Stimulated activated CD8-positive, alpha-beta memory T cell treated with anti-CD3 and anti-CD28 coated beads, Interleukin-12 subunit alpha, Interleukin-12 subunit beta, amount 100 ng/mL, for 4 hours (primary cell): ENCODE measurements around the gene TLE1.

Experiments used
- DNase-seq: peaks from one replicate; pipeline ENCODE4 v3.0.0-alpha.2; 2020; ENCODE audit warnings: low read depth

Gene TLE1

DNA sequence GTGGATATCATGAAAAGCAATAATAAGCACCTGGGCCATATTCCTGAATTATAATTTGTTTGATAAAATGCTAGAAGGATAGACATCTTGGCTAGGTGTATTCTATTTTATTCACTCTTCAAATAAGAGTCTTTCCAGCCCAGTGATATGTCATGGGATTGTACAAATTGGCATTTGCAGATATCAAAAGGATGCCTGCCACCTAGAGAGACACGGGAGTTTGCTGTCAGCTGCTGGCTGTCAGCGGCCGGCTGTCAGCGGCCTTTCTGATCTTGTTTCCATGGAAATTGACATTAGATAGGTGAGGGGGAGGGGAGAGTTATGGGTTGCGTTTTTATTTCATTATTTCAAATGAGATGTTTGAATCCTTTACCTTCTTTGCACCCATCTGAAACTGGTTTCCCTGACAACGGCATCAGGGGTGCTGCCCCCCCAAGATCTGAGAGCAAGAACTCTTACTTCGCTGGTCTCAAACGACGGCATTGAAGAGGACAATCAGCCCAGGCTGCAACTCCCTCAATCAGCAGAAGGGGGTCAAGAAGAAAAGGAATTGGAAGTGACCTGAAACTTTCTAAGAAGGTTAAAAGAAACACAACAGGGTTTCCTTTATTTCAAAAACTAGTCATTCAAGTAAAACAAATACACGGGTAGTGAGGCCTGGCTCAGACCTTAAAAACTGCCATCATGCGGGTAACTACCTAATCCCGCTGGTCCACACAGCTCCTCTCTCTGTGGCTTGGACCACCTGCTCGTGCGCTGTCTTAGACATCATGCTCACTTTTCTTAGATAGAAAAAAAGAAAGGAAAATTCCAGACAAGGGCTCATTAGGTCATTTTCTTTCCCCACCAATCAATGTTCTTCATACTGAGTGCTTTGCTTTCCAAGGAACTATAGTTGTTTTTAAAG, 115.7 kb downstream of the TLE1 start:
- DNase-seq: no peak

DNA sequence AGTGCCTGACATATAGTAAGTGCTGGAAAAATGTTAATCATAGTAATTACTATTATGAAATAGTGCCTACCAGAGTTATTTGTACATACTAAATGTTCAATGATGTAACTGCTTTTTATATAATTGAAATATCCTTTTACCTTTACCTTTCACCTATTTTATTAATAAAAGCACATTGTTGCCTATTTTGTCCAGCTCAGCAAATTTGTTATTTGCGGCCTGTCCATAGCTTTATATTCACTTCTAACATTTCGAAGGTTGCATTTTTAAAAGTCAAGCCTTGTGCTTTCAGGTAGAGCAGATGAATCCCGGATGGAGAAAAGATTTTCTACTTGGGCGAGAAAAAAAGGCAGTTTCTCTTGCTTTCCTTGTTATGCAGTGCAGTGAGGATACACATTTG, 119.3 kb downstream of the TLE1 start:
- no peak for DNase-seq

DNA sequence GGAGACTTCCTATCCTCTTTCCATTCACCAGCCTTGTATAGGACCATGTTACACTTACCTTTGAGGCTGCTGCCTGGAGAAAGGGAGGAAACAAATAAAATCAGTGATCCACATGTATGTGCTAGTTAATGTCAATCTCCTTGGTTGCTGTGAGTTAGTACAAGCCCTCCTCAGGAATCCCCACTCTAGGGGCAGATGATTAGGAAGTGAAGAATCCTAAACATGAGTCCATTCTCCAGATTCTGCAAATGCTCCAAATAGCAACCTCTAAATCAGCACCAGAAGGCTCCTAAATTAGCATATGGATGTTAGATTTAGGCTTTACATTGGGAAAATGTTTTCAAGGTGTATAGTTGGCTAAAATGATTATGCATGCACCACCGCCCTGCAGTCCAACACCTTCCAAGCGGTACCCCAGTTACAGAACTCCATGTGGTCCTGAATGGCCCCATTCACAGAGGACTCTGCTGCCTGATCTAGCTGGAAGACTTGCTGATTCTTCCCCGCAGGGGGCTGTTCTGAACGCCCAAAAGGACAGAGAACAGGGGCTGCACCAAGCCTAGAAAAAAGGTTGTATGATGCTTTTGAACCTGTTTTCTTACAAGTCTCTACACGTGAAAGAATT, 123.2 kb downstream of the TLE1 start:
- DNase-seq: no peak

DNA sequence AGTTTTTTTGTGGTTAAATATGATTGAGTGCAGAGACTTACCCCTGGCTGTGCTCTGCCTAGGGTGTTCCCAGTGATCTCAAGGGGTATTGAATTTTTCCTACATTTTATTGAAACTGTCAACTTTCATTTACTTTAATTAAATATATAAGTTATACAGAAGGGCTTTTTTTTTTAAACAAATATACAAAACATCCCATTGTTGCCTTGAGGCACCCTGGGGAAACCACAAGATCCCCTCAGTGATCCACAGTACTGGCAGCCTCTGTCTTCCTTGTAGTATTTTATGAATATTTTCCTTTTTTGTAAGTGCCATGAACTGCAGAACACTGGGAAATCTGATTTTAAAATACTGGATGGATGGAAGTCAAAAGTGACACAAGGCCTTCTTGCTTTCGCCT, 123.7 kb downstream of the TLE1 start:
- DNase-seq: no peak

DNA sequence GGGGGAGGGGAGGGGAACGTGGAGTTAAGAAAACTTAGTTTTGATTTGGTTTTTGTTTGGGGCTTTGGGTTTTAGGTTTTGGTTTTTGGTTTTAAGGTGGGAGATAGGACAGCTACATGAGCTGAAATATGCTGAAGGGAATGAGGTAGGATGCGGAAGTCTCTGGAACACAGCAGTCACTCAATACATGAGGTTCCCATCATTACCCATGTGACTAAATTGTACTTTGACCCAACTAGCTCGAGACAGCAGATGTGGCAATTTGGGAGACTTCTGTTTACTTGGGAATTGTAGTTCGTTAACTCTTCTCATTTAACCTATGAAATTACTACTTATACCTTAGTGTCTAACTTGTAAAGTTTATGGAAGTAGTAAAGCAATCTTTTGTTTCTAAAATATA, 124.2 kb downstream of the TLE1 start:
- no peak for DNase-seq

DNA sequence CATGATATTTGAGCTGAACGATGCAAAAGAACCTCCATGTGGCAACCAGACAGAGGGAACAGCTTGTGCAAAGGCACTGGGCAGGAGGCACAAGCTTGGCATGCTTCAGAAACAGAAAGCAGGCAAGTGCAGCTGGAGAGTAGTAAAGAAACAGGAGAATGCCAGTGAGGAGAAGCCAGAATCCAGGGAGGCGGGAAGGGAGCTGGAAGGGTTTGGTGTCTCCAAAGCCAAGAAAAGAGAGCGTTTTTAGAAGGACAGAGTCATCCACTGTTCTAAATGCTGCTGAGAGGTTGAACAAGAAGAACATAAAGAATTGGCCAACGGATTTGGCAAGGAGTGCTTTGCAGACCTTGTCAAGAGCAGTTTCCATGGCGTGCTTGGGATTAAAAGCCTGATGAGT, 124.7 kb downstream of the TLE1 start:
- no peak for DNase-seq

DNA sequence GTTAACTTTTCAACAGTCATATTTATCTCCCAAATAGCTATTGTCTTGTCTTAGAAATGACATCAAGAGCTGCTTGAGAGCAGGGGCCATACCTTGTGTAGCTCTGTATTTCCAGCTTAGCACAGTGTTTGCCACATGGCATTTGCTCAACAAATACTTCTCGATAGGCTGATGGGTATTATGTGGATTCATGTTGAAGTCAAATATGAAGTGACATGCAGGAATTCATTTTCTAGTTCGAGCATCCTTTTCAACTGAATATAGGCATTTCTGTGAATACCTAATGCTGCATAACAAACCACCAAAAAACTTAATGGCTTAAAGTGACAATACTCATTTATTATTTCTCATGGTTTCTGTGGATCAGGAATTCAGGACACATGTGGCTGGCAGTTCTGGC, 125.6 kb downstream of the TLE1 start:
- no peak for DNase-seq

DNA sequence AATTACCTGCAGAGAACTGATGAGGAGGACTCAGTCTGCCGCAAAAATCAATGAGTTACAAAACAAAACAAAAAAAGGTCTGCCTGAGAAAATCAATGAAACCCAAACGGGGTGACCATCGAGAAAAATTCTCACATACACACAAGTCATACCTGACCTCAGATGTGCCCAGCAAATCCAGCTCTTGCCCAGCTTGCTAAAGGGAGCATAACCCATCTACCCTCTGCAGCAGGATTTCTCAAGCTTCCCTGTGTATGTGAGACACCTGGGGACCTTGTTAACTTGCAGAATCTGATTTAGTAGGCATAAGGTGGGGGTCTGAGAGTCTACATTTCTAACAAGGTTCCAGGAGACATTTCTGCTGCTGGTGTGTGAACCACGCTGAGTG, 126.3 kb downstream of the TLE1 start:
- no peak for DNase-seq

DNA sequence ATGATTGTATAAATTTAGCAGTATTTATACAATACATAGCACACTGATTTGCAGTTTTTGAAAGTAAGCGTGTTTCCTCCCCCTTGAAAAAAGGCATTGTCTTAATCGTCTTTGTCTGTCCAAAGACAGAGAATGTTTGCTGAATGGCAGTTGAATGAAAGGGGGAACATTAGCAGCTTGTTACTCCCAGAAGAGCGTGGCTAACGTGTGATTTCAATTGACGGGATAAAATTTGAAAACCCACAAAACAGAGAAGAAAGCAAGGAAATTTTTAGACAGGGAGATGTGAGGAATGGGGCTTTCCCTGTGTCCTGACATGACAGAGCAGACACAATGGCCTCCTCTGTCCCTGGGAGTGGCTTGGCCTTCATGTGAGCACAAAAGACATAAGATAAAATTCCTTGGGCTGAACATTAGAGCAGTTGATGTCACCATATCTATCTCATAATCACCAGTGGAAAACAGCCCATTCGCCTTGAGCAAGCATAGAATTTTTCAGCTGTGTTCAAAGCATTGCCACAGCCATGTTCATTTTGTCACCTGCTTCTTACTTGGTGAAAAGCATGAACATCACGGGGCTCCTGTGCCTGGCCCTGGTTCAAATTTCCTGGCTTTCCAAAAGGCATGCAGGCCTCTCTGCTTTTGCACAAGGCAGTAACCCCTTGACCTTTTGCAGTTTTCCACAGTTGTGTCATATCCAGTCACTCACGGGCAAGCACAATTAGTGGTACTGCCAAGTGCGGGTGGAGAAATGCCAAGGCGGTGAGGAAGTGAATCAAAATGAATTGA, 126.9 kb downstream of the TLE1 start:
- DNase-seq: no peak

DNA sequence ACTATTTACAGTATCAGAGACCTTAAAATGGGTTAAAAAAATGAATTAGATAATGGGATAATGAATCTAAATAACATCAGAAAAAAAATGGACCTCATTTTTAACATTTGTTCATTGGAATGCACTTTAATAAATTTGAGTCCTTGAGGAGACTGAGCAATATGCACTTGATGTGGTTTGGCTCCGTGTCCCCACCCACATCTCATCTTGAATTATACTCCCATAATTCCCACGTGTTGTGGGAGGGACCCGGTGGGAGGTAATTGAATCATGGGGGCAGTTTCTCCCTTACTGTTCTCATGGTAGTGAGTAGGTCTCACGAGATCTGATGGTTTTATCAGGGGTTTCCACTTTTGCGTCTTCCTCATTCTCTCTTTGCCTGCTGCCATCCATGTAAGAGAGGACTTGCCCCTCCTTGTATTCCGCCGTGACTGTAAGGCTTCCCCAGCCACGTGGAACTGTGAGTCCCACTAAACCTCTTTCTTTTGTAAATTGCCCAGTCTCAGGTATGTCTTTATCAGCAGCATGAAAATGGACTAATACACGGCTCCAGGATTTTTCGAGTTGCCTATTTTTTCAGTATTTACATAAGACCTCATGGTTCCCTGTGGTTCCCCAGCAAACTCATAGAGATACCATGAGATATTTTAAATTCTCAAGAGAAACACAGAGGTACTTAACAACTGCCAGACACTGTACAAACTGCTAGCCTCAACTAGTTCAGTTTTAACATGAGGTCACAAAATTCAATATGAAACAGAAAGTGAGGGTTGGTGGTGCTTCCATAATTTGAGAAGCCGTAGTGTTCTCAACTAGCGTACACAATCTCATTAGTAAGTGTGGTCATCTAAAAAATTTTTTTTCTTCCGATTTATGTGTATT, 128.3 kb downstream of the TLE1 start:
- DNase-seq: no peak

DNA sequence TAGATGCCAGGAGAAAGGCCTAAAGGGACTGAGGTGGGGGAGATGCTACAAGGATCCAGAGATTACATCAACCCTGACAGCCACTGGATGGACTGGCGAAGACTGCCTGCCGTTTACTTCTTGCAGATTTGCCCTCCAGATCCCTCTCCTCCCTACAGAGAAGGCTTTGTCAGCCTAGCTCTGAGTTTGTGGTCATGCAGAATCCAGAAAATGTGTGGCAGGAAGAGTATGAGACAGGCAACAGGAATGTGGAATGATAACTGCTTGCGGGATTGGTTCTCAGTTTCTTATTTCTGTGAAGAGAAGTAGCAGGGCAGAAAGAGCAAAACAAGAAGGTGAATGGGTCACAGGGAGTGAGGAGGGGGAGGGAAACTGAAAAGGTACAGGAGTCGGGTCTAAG, 129.6 kb downstream of the TLE1 start:
- no peak for DNase-seq

DNA sequence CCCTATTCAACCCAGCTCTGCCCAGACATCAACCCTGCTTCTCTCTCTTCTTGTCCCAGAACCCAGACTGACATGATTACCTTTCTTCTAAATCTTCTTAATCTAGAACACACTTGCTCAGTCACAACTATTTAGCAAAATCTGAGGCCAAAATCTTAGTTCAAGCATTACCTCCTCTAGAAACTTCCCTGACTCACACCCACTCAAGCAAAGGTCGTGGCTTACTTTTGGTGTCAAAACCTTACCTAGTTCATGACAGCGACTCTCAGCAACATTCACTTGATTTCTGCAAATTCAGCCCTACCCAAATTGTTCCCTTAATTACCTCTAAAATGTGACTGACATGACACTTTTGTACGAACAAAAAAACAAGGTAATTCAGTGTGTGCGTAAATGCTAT, 130.2 kb downstream of the TLE1 start:
- no peak for DNase-seq

DNA sequence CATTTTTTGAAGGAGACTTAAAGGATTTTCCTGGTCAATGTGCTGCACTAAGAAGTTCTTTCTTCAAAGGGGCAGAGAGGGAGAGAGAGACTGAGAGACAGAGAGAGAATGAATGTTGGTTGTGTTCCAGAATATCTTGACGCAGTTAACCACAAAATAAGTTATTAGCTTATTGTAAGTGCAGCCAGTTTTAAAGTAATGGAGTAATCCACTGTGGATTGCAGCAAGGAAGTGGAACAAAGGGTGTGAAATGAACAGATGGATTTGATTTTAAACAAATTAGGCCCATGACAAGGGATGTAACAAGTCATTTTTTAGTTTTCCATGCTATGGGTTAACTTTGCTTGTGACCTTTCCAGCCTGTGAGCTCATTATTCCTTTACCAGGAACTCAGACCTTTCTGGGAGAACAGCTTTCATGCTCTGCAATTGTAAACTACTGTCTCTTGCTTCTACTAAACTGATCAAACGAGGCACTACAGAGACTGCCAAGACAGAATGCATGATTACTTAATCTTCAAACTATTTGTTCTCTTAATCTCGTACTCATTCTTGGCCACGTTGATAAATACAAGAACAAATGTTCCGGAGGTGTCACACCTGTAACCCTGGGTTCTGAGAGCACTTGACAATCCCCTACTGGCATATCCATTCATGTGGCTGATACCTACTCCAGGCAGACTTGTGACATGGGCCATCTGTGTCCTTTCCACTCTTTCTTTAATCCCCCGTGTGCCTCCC, 131.1 kb downstream of the TLE1 start:
- no peak for DNase-seq

DNA sequence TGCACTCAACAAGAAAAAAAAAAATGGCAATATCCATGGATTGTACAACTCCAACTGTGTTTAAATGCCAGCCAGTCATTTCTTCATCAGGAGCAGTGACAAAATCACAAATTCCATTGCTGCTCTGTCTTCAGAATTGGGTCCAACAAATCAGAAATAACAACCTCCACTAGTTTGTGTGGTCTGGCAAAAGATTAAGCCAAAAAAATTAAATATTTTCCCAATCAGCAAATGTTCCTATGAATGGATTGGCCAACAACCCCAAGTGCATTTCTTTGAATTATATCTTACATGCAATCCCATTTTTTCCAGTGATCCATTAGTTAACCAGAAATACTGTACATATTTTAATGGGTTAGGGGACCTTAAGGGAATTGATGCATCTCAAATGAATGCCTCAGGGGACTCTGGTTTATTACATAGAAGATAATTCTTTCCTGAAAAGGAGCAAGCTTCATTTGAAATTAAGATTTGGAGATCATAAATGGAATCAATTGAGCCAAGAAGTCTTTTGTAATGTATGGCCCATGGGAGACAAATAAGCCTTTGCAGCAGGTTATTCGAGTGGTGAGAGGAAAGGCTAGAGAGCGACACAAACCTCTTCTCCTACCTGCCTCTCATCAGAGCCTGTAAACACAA, 131.8 kb downstream of the TLE1 start:
- DNase-seq: no peak

DNA sequence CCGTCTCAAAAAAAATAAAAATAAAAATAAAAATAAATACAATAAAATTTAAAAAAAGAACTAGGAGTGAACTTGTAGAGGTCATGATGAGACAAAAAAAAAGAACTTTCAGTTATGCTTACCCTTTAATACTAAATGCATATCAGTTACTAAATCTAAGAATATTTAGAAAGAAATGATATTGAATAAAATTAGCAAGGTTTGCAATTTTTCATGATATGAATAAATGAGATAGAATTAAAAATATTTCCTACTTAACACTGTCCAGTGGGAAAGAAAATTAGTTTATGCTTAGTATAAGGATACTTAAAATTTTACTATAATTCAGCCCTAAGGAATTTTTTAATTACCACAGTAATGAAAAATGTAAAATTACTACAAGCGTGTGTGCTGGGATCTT, 132.4 kb downstream of the TLE1 start:
- DNase-seq: no peak

DNA sequence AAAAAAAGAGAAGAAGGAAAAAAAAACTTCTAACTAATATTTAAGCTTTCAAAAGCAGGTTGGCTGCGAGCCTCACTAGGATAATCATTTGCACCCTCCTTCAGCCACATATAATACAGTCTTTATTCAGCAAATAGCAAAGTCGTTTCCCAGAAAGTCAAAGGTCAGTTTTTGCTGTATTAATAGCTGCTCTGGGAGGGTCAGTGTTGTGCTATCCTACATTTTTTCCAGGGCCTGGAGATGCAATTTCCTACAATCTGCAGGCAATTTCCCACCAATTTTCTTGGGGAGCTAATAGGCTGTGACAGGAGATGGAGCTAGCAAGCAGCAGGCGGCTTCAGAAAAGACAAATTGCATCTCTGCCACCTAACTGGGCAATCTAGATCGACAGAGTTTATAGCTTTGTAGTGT, 136.8 kb downstream of the TLE1 start:
- DNase-seq: no peak

DNA sequence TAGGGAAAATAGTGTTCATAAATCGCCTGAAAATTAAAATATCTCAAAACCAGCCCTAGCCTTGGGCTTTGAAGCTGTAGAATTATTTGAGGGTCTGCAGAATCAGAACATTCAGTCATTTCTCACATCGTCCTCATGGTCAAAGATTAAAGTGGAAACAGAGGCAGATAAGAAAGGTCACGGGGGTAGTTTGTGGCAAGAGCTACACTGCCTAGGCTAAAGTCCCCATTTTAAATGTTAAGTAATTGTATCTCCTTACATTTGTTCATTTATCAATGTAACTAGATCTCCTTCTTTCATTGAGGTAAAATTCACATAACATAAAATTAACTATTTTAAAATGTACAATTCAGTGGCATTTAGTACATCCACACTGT, 139.2 kb downstream of the TLE1 start:
- DNase-seq: no peak

DNA sequence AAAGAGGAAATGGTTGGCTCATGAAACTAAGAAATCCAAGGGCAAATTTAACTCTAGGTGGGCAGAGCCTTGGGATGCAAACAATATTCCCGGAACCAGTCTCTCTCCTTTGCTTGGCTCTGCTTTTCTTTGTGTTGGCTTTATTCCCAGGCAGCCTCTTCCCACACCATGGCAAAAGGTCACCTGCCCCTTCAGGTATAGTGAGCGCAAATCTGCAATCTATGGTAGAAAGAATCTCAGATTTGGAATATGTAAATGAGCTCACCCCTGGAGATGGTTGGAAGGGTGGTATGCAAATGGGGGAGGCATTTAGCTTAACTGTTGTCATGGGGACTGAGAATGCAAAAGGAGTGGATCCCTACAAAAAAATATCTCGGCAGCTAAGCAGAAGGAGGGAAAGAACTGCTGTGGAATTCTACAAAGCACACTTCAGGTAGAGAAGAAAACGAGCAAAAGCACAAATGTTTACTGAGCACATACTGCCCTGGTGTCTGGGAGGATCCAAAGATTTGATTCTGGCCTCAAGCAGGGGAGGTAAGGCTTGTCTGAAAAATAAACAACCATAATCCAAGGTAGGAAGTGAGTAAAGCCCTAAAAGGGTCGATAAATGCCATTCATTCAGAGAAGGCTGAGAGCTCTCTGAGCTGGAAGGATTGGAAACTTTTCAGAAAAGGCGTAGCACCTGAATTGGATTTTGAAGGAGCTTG, 139.7 kb downstream of the TLE1 start:
- no peak for DNase-seq

DNA sequence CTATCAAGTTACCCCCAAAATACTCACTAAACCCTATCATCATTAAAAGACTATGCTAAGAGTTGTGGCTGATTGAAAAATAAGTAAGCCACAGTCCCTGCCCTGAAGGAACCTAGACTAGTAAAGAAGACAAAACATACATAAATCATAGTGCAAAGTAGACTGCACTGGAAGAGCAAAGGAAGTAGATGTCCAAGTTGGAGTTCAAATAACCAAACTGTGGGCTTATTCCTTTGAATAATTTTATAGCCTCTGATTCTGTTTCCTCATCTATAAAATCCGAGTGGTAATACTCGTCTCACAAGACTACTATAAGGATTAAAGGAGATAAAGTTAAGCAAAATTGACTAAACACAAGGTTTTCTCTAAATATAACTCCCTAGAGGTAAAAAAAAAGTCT, 140.4 kb downstream of the TLE1 start:
- DNase-seq: no peak

DNA sequence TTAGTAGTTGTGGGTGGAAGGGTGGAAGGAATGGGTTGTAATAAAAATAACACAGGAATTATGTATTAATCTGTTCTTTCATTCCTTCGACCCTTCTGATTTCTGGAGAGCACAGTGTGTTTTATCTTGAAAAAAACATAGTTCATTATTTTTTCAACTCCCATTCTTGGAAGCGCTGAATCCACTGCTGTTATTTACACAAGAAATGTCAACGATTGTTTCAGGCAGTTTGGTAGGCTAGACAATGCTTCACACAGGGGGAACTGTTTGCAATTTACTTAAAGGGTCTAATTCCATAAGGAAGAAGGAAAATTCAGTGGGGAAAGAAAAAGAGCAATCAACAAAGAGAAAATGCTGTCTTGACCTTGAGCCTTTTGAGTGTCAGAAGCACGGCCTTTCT, 142.9 kb downstream of the TLE1 start:
- no peak for DNase-seq
